Retina (tissue), 1 donor: ENCODE results near the gene GNG12.

Experiments
- DNase-seq: peaks from one replicate; pipeline ENCODE4 v3.0.0-alpha.2; 2016

Gene GNG12

DNA sequence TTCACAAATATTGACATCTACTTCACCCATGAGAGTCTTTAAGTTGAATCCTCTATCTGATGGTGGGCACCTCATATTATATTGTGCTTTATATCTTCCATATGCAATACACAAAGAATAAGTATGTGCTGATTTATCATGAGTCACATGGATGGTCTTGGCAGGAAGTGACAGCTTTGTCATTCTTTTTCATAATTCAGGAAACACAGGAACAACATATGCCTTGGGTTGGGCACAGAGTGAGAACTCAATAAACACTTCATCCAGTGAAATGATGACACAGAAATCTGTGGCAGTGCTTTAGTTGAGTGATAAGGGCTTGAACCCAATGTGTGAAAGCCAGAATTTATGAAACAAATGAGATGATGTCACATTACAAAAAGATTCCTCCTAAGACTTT lies 107.0 kb downstream of the GNG12 start:
- DNase-seq: no peak

- no peak for DNase-seq
Observed at GRCh38 chr1:67724928-67725560, 108.2 kb downstream of the GNG12 start.

GRCh38 chr1:67723620-67724019 lies 109.6 kb downstream of the GNG12 start:
- no peak for DNase-seq

GRCh38 chr1:67723126-67723525 lies 110.1 kb downstream of the GNG12 start:
- no peak for DNase-seq

DNA sequence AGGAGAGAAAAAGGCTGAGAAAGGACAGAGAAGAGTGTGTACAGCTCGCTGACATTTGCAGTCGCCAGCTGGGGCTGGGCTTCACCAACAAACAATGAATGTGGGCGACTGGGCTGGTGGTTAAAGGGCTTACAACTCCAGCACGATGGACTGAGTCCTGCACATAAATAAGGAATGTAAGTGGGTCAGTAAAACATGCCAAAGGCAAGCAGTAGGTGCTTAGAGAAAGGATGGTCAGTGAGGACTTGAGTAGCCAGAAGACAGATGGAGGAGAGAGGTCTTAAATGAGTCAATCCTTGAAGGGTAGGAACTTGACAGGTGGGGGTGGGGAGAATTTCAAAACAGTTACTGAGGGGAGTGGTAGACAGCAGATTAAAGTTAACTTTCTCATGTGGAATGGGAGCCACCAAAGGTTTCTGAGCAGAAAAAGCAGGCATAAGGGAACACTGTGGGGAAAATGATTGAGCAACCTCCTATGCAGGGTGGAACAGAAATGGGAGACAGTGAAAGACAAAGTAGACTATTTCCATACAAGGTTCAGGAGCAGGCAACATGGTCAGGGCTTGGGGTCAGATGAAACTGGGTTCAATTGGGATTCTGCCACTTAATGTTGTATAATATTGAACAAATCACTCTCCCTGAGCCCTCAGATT lies 110.8 kb downstream of the GNG12 start:
- DNase-seq: no peak

DNA sequence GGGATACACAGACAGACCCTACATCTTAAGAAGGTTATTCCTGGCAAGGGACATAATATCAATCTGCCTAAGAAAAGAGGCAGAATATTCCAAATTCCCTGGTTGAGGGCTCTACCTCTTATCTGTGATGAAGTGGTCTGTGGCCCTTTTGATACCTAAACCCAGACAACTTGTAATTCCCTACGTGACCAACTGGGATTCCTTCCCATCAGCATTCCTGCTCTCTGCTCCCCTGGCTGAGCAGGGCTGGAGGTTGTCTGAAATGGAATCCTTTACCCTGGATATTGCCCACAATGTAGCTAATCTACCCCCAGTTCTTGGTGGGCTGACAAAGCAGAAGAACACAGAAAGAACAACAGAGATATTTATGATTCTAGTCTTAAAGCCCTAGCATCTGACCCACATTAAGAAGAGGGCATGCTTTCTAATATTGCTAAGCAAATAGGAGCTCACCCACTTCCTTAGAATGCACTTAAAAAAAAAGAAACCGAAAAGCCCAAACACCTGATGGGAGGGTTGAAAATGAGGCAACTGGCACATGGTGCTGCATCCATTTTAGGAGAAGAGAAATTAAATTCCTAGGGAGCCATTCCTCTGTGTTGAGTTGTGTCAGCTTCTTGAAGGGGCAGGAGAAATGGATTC lies 111.5 kb downstream of the GNG12 start:
- no peak for DNase-seq

GRCh38 chr1:67721112-67721511 lies 112.2 kb downstream of the GNG12 start:
- DNase-seq: no peak

GRCh38 chr1:67719329-67720196 lies 113.7 kb downstream of the GNG12 start:
- no peak for DNase-seq

DNA sequence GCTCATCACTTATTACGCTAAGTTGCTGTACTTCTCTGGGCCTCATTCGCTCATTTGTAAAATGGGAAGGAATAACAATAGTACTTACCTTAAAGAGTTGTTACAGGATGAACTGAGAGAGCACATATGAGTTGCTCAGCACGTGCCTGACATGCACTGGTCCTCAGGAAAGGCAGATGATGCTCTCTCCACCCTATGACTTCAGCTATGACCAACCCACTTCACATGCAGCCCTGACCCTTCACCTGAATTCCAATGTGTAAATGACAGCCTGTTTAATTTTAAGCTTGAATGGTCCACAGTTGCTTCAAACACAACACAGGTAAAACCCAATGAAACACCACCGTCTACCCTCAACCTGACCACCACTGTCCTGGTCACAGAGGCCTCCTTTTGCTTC lies 115.4 kb downstream of the GNG12 start:
- no peak for DNase-seq

DNA sequence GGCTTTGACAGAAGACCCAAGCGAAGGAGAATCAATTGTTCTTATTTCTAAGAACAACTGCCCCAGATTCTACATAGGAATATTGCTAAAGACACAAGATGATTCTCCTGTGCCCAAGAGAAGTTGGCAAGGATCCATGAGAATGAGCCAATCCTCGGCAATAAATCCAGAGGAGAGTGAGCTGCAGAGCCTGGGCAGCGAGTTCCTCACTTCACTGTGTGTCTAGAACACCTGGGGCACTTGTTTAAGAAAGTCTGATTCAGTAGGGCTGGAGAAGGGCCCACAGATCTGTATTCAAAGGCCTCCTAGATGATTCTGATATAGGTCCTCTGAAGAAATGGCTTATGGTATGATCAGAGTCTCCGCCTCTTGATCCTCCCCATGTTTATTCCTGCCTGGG lies 116.5 kb downstream of the GNG12 start:
- no peak for DNase-seq

- no peak for DNase-seq
Observed at GRCh38 chr1:67715819-67716218, 117.4 kb downstream of the GNG12 start.

- no peak for DNase-seq
Observed at GRCh38 chr1:67713057-67713846, 120.0 kb downstream of the GNG12 start.

- DNase-seq: no peak
Observed at GRCh38 chr1:67711855-67712212, 121.4 kb downstream of the GNG12 start.

DNA sequence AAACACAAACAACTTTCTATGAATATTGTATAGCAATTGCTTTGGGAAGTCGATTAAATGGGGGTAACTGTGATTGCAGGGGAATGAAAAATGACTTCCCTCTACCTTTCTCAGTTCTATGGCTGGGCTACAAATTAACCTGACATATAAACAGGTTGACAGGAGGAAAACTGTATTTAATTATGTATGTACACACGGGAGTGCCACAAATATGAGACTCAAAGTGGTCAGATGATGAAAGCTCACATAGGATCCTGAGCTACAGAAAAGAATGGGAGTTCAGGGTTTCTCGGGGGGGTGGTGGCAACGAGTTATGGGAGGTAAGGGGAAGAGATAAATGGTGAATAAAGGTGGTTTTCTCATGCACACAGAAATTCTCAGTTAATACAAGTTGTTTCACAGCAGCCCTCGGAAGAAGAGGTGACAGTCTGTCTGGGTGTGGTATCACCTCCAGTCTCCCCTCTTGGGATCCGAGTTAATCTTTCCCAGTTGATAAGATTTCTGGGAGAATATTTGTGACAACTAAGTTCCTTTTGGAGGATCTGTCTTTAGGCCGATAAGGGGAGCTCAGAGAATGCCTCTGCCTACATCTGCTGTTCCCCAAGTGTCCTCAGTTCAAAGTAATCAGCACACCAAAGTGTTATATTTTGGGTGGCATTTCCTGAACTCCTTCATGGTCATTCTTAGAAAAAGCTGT lies 122.0 kb downstream of the GNG12 start:
- DNase-seq: no peak

GRCh38 chr1:67710417-67710816 lies 122.8 kb downstream of the GNG12 start:
- no peak for DNase-seq

- DNase-seq: no peak
Observed at GRCh38 chr1:67708606-67709005, 124.7 kb downstream of the GNG12 start.

- no peak for DNase-seq
Observed at GRCh38 chr1:67705735-67706453, 127.4 kb downstream of the GNG12 start.

- DNase-seq: no peak
Observed at GRCh38 chr1:67704351-67704750, 128.9 kb downstream of the GNG12 start.

GRCh38 chr1:67701876-67702275 lies 131.4 kb downstream of the GNG12 start:
- DNase-seq: no peak

DNA sequence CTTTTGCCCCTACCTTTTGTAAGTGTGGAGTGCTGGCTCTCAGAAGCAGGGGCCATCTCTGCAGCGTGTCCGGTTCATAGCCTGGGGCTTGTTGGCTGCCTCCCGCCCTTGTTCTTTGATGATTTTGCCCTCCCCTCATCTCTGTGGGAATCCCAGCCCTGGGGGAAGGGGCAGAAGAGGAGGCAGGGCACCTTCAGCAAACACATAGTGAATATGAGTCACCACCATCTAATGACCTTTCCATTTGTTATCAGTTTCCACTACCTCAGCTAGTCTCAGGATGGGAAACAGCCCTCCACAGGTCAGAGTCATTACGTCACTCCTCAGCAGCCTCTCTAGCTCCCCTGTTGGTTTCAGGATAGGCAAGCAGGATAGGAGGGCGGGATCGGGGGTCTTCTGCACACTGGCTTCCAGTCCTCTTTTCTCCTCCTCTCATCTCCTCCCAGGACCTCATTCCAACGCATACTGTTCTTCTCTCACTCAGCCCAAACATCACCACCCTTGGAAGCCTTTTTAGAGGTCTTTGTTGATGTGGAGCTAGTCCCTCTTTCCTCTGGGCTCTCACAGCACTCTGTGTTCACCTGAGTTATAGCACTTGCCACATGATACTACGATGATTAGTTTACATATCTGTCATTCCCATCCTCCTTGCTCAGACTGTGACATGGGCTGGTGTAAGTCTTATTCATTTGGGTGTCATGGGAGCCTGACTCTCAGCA lies 132.4 kb downstream of the GNG12 start:
- no peak for DNase-seq

- no peak for DNase-seq
Observed at GRCh38 chr1:67700220-67700619, 133.0 kb downstream of the GNG12 start.
